B cell (primary cell): ENCODE results near the gene STAG2. TPM values are rescaled to one million over a fixed set of nuclear protein-coding genes. Genes with fewer than 3 reads are reported as not detected.

Experiments used
- ATAC-seq: fragments of 200-7000 bp; cut with Tn5 transposase; one replicate; pipeline ENCODE4 v1.10.0; 2021; ENCODE audit warnings: low read depth, mild to moderate bottlenecking, moderate number of reproducible peaks, moderate library complexity
- CTCF ChIA-PET: fragments of 350-600 bp; sonication (Branson Sonifier 250); formaldehyde crosslinking; loops from one replicate; lab custom pipeline; 2021; ENCODE audit warnings: antibody characterized with exemption, inconsistent platforms; lab: Charles Lee
- POLR2A ChIA-PET: fragments of 350-600 bp; sonication (Branson Sonifier 250); formaldehyde crosslinking; loops from one replicate; lab custom pipeline; 2021; ENCODE audit warnings: antibody characterized with exemption; lab: Charles Lee
- DNase-seq: peaks from one replicate; pipeline ENCODE4 v3.0.0; 2013
- H2AFZ ChIP-seq: 2 replicates; pipeline ENCODE4 v1.6.1; 2012; ENCODE audit warnings: mild to moderate bottlenecking, low read depth, low read length; ENCODE audit not compliant: insufficient read depth, poor library complexity, severe bottlenecking
- H3K27ac ChIP-seq, 2 donors: 1 replicate in 1 of 2; 2 replicates in 1 of 2; pipeline ENCODE4 v1.5.1; 2012 to 2013; ENCODE audit warnings: low read length in 2 of 2, mild to moderate bottlenecking in 2 of 2, moderate library complexity in 1 of 2
- H3K27me3 ChIP-seq, 4 experiments: fragments of 200-600 bp in 1 of 4; sonication (generic) in 1 of 4; replicated peaks in 1 of 4; 1 replicate in 2 of 4; 2 replicates in 2 of 4; pipeline versions ENCODE4 v1.6.1 to v1.7.0; 2013 to 2016; ENCODE audit warnings: low read length in 3 of 4, mild to moderate bottlenecking in 2 of 4, mixed read lengths in 1 of 4, moderate library complexity in 1 of 4; ENCODE audit not compliant: insufficient read depth in 4 of 4, control insufficient read depth in 3 of 4; ENCODE audit errors: control extremely low read depth in 1 of 4
- H3K36me3 ChIP-seq, 2 experiments: replicated peaks in 1 of 2; 1 replicate in 1 of 2; 2 replicates in 1 of 2; pipeline versions ENCODE4 v1.6.1 to v1.7.1; 2013; ENCODE audit warnings: low read length in 1 of 2; ENCODE audit not compliant: insufficient read depth in 2 of 2, control insufficient read depth in 1 of 2; ENCODE audit errors: control extremely low read depth in 1 of 2, extremely low read depth in 1 of 2
- H3K4me1 ChIP-seq, 2 donors: fragments of 200-600 bp in 1 of 2; sonication (generic) in 1 of 2; 1 replicate in 1 of 2; 2 replicates in 1 of 2; pipeline versions ENCODE4 v1.5.1 to v1.6.1; 2013 to 2017; ENCODE audit warnings: low read length in 2 of 2; ENCODE audit not compliant: control insufficient read depth in 2 of 2, insufficient read depth in 2 of 2
- H3K4me2 ChIP-seq: replicated peaks from 2 replicates; pipeline ENCODE3; 2012; ENCODE audit warnings: mild to moderate bottlenecking, low read depth, low read length; ENCODE audit not compliant: poor library complexity, severe bottlenecking
- H3K4me3 ChIP-seq, 5 experiments: fragments of 200-600 bp in 1 of 5; sonication (generic) in 1 of 5; 1 replicate in 3 of 5; 2 replicates in 2 of 5; pipeline versions ENCODE4 v1.5.1 to v1.7.0; 2011 to 2016; ENCODE audit warnings: low read length in 4 of 5, mild to moderate bottlenecking in 4 of 5, low read depth in 2 of 5, control low read depth in 1 of 5, moderate library complexity in 1 of 5; ENCODE audit not compliant: insufficient read depth in 1 of 5; ENCODE audit errors: control extremely low read depth in 1 of 5, extremely low read depth in 1 of 5
- H3K79me2 ChIP-seq: fragments of 200-600 bp; sonication (generic); one replicate; pipeline ENCODE4 v1.6.0; 2016; ENCODE audit warnings: low read length; ENCODE audit not compliant: control insufficient read depth, insufficient read depth
- H3K9ac ChIP-seq: fragments of 200-600 bp; sonication (generic); 2 replicates; pipeline ENCODE4 v1.6.1; 2017; ENCODE audit warnings: mild to moderate bottlenecking, low read length, moderate library complexity
- H3K9me3 ChIP-seq, 3 donors: one replicate each; pipeline versions ENCODE4 v1.6.1 to v1.7.1; 2013; ENCODE audit warnings: low read length in 2 of 3; ENCODE audit not compliant: control insufficient read depth in 2 of 3, insufficient read depth in 1 of 3; ENCODE audit errors: control extremely low read depth in 1 of 3
- H4K20me1 ChIP-seq: 2 replicates; pipeline ENCODE4 v1.6.0; 2012; ENCODE audit warnings: mild to moderate bottlenecking, low read length; ENCODE audit not compliant: insufficient read depth, control insufficient read depth, poor library complexity, severe bottlenecking
- H3K27ac Mint-ChIP-seq: one replicate; pipeline ENCODE4 v1.8.0; 2021; ENCODE audit warnings: mixed read lengths
- H3K27me3 Mint-ChIP-seq: one replicate; pipeline ENCODE4 v1.8.0; 2021; ENCODE audit warnings: mixed read lengths
- H3K4me1 Mint-ChIP-seq: one replicate; pipeline ENCODE4 v1.8.0; 2021; ENCODE audit warnings: mixed read lengths
- H3K4me3 Mint-ChIP-seq: one replicate; pipeline ENCODE4 v1.8.0; 2021; ENCODE audit warnings: mixed read lengths
- H3K9me3 Mint-ChIP-seq: one replicate; pipeline ENCODE4 v1.8.0; 2022; ENCODE audit warnings: mixed read lengths; ENCODE audit not compliant: insufficient read depth
- CTCF ChIP-seq: fragments of 200-600 bp; IDR thresholded peaks from one replicate; pipeline ENCODE4 v1.8.0; 2022; ENCODE audit warnings: antibody characterized with exemption, mild to moderate bottlenecking
- EZH2 ChIP-seq: IDR thresholded peaks from 2 replicates; pipeline ENCODE4 v1.6.1; 2012; ENCODE audit warnings: borderline replicate concordance, low read depth, mild to moderate bottlenecking, moderate library complexity, low read length; ENCODE audit not compliant: insufficient read depth, poor library complexity, severe bottlenecking
- WGBS: methylation state at CpG from one replicate; pipeline ENCODE4 v1.1.5; 2013; ENCODE audit warnings: missing lambda C conversion rate; ENCODE audit not compliant: insufficient coverage; 5-methylcytosine and 5-hydroxymethylcytosine counted together
- intact Hi-C: fragments of 100-400 bp; cut with micrococcal nuclease; formaldehyde crosslinking; loops from one replicate; pipeline ENCODE4 v1.10.0; 2022
- polyA plus RNA-seq: library from polyadenylated mRNA; depleted of rRNA; stranded (reverse); fragments of >200 nt; gene quantifications from 2 replicates; pipeline ENCODE4 v1.2.3, GENCODE V29; 2012
- total RNA-seq, 2 donors: library from RNA; stranded (reverse); fragments of 120-200 nt in 1 of 2; gene quantifications; 1 replicate in 1 of 2; 2 replicates in 1 of 2; pipeline versions ENCODE4 v1.2.3 to v1.2.4, GENCODE V29; 2013 to 2022

STAG2 gene
- total and polyA plus RNA-seq, 2 donors (not counting 1 experiment from before 2014, with no cell fraction given): 15.3 to 117 TPM

GRCh38 chrX:123964156-123964834 lies 2.8 kb downstream of the STAG2 start:
- Histone ChIP-seq H3K4me1 (peaks cover 5 to 14% of the 10 kb centered on the region in 2 donors), H3K27me3 (no peaks in the 10 kb centered on the region), H4K20me1 (no peaks in the 10 kb centered on the region), H2AFZ (no peak overlapping the region), H3K27ac (peak overlapping the region; percentile 27 to 94), H3K79me2 (peaks cover 81% of the 10 kb centered on the region), H3K9me3 (no peaks in the 10 kb centered on the region), H3K9ac (peak overlapping the region; percentile 96), H3K4me2 (peak overlapping the region; percentile 78), H3K4me3 (peak overlapping the region in 2 of 5 experiments; percentile 70 to 76), H3K36me3 (peaks cover 0 to 3% of the 10 kb centered on the region in 2 experiments)
- ATAC-seq (no peak), DNase-seq (no peak)
- intact Hi-C loops: loop anchor here (5.0 kb wide), 3 partner anchors 83 to 232 kb away; partner anchors contain the start of gene THOC2
- Mint-ChIP-seq H3K27me3 (no peaks in the 10 kb centered on the region), H3K4me3 (peak overlapping the region; percentile 88), H3K9me3 (no peaks in the 10 kb centered on the region), H3K27ac (peak overlapping the region; percentile 94), H3K4me1 (peaks cover 41% of the 10 kb centered on the region)
- POLR2A ChIA-PET: no interaction called here
- TF ChIP-seq CTCF: no peak
- TF ChIP-seq EZH2: no peak
- CTCF ChIA-PET: interaction anchor here (1.1 kb wide), 1 partner anchor 53 kb away, joined by 6 read pairs; no protein-coding TSS in a partner anchor
- no CpG with 5 or more reads among the region's 2 CpGs for WGBS

GRCh38 chrX:123965712-123966111 lies 4.2 kb downstream of the STAG2 start:
- Histone ChIP-seq H2AFZ (no peak overlapping the region), H3K79me2 (peaks cover 86% of the 10 kb centered on the region), H4K20me1 (peaks cover 8% of the 10 kb centered on the region), H3K4me3 (no peak overlapping the region), H3K36me3 (peaks cover 0 to 3% of the 10 kb centered on the region in 2 experiments), H3K9ac (no peak overlapping the region), H3K27me3 (no peaks in the 10 kb centered on the region), H3K9me3 (peaks cover 0 to 2% (median 0%) of the 10 kb centered on the region in 3 donors), H3K27ac (no peak overlapping the region), H3K4me1 (peaks cover 9 to 18% of the 10 kb centered on the region in 2 donors), H3K4me2 (no peak overlapping the region)
- POLR2A ChIA-PET: no interaction called here
- ATAC-seq: no peak
- Mint-ChIP-seq H3K4me3 (no peak overlapping the region), H3K9me3 (no peaks in the 10 kb centered on the region), H3K27ac (peak overlapping the region; percentile 26), H3K27me3 (no peaks in the 10 kb centered on the region), H3K4me1 (peaks cover 50% of the 10 kb centered on the region)
- TF ChIP-seq CTCF: no peak
- no peak for TF ChIP-seq EZH2
- intact Hi-C loops: no loop called here
- CTCF ChIA-PET: no interaction called here
- DNase-seq: no peak
- WGBS: 70% methylated on average over 2 of the region's 6 CpGs
